ENCODE results near the gene JMJD7. TPM values are rescaled to one million over a fixed set of nuclear protein-coding genes. Genes with fewer than 3 reads are reported as not detected.

JMJD7 gene
- total RNA-seq, 2 experiments from 2014 or later, result 3.0 to 14.1 TPM

DNA sequence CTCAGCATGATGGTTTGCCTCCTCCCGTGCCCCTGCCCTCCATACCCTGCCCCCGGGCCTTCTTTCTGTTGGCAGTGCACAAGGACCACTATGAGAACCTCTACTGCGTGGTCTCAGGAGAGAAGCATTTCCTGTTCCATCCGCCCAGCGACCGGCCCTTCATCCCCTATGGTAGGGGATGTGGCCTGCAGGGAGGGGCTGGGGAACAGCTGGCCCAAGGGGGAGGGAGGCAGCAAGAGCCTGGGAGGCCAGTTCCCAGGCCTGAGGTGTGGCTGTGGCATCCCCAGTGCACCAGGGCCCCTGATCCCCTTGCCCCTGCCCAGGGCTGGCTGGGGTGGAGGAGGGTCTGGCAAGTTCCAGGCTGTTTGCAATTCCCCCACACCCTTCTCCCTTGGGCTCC, 8.2 kb downstream of the JMJD7 start:
- ChIA-PET POLR2A (no interaction called here), CTCF (ENCODE audit: unreplicated experiment) (no interaction called here)
- no TSS peak for BruUV-seq (replicated peaks)
- Histone ChIP-seq H4K20me1 (ENCODE audit: insufficient read depth, low read length) (no peaks in the 10 kb centered on the region), H3K9me3 (ENCODE audit: low read length) (no peaks in the 10 kb centered on the region), H3K27ac (ENCODE audit: low read depth, low read length, poor library complexity, severe bottlenecking) (no peak overlapping the region), H3K4me2 (ENCODE audit: low read length) (no peak overlapping the region), H2AFZ (ENCODE audit: low read length) (no peak overlapping the region), H3K9me2 (ENCODE audit: insufficient read depth, low read length) (no peaks in the 10 kb centered on the region), H3K4me3 (ENCODE audit: low read depth, low read length, poor library complexity, severe bottlenecking) (no peak overlapping the region), H3K36me3 (ENCODE audit: insufficient read depth, low read length) (no peaks in the 10 kb centered on the region), H3K4me1 (ENCODE audit: insufficient read depth, low read length, poor library complexity, severe bottlenecking) (peaks cover 10% of the 10 kb centered on the region), H3K79me2 (ENCODE audit: insufficient read depth, low read depth, low read length) (no peaks in the 10 kb centered on the region)
- intact Hi-C loops (cut with micrococcal nuclease; ENCODE audit: unreplicated experiment), result no loop called here
- DNase-seq (ENCODE audit: low spot score), result no peak
- TF ChIP-seq, protein P1, sequence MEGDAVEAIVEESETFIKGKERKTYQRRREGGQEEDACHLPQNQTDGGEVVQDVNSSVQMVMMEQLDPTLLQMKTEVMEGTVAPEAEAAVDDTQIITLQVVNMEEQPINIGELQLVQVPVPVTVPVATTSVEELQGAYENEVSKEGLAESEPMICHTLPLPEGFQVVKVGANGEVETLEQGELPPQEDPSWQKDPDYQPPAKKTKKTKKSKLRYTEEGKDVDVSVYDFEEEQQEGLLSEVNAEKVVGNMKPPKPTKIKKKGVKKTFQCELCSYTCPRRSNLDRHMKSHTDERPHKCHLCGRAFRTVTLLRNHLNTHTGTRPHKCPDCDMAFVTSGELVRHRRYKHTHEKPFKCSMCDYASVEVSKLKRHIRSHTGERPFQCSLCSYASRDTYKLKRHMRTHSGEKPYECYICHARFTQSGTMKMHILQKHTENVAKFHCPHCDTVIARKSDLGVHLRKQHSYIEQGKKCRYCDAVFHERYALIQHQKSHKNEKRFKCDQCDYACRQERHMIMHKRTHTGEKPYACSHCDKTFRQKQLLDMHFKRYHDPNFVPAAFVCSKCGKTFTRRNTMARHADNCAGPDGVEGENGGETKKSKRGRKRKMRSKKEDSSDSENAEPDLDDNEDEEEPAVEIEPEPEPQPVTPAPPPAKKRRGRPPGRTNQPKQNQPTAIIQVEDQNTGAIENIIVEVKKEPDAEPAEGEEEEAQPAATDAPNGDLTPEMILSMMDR (conservative IDR thresholded peaks at IDR 0.05; ENCODE audit: low read length), result no peak
- no peak for TF ChIP-seq EZH2phosphoT487 (IDR thresholded peaks at IDR 0.05; ENCODE audit: borderline replicate concordance, low read depth, low read length)

DNA sequence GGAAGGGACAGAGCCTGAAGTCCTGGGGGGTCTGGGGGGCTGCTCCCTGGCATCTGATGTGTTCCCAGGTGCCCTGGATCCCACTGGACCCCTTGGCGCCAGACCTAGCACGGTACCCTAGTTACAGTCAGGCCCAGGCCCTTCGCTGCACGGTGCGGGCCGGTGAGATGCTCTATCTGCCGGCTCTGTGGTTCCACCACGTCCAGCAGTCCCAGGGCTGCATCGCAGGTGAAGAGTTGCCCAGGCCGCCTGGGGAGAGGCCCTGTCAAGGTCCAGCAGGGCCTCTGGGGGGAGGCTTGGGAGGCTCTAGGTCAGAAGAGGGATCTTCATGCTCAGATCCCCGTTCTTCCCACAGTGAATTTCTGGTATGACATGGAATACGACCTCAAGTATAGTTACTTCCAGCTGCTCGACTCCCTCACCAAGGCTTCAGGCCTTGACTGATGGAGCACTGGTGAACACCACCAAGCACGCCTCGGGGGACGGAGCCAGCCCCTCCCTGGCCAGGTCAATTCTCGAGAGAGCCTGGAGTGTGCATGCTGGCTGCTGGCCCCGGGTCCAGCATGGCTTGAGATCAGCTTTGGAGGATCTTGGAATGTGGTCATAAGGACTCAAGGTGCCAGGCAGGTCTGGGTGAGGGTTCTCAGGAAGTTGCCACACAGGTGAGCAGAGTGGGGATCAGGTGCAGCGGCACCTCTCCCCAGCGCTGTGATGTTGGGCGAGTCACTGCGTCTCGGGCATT, 9.0 kb downstream of the JMJD7 start:
- Histone ChIP-seq H3K27ac (ENCODE audit: low read depth, low read length, poor library complexity, severe bottlenecking) (no peak overlapping the region), H4K20me1 (ENCODE audit: insufficient read depth, low read length) (no peaks in the 10 kb centered on the region), H3K9me2 (ENCODE audit: insufficient read depth, low read length) (no peaks in the 10 kb centered on the region), H3K9me3 (ENCODE audit: low read length) (no peaks in the 10 kb centered on the region), H3K79me2 (ENCODE audit: insufficient read depth, low read depth, low read length) (no peaks in the 10 kb centered on the region), H2AFZ (ENCODE audit: low read length) (no peak overlapping the region), H3K36me3 (ENCODE audit: insufficient read depth, low read length) (no peaks in the 10 kb centered on the region), H3K4me1 (ENCODE audit: insufficient read depth, low read length, poor library complexity, severe bottlenecking) (peaks cover 10% of the 10 kb centered on the region), H3K4me2 (ENCODE audit: low read length) (no peak overlapping the region), H3K4me3 (ENCODE audit: low read depth, low read length, poor library complexity, severe bottlenecking) (no peak overlapping the region)
- POLR2A ChIA-PET, result no interaction called here
- no peak for DNase-seq (ENCODE audit: low spot score)
- CTCF ChIA-PET (ENCODE audit: unreplicated experiment), result no interaction called here
- TF ChIP-seq, protein P1 (conservative IDR thresholded peaks at IDR 0.05; ENCODE audit: low read length), result no peak
- TF ChIP-seq EZH2phosphoT487 (IDR thresholded peaks at IDR 0.05; ENCODE audit: borderline replicate concordance, low read depth, low read length), result no peak
- BruUV-seq (replicated peaks), result no TSS peak
- intact Hi-C loops (cut with micrococcal nuclease; ENCODE audit: unreplicated experiment), result no loop called here

DNA sequence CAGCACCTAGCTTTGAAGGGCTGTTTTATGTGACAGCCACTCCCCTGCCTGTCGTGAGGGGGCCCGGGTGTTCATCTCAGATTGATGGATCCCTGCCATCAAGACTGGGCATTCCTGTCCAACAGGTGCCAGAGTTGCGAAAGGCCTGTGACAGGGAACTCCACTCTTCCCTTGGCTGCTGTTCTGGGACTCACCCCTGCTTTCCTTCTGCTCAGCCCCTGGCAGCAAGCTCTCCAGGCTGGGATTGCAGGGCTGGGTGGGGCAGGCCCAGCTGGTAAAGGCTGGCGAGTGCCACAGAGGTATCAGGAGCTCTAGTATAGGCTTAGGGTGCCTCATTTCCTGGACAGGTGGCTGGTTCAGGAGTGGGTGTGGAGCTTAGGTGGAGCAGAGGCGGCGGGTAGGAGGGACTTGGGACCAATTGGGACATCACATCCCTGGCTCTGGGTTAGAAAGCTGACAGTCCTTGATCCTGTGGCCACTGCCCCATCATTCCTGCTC, 10.6 kb downstream of the JMJD7 start, which contains the start of gene PLA2G4B:
Gene PLA2G4B, plus strand, starts transcription at position 448 of the 498 bp plus-strand sequence. CDS start 67 bp downstream, outside the sequence.
- Histone ChIP-seq H3K36me3 (ENCODE audit: insufficient read depth, low read length) (no peaks in the 10 kb centered on the region), H4K20me1 (ENCODE audit: insufficient read depth, low read length) (no peaks in the 10 kb centered on the region), H3K4me3 (ENCODE audit: low read depth, low read length, poor library complexity, severe bottlenecking) (no peak within 1 kb of the TSS), H3K9me2 (ENCODE audit: insufficient read depth, low read length) (no peaks in the 10 kb centered on the region), H3K79me2 (ENCODE audit: insufficient read depth, low read depth, low read length) (no peaks in the 10 kb centered on the region), H3K9me3 (ENCODE audit: low read length) (no peaks in the 10 kb centered on the region), H3K4me1 (ENCODE audit: insufficient read depth, low read length, poor library complexity, severe bottlenecking) (no peaks in the 10 kb centered on the region), H2AFZ (ENCODE audit: low read length) (no peak within 1 kb of the TSS), H3K27ac (ENCODE audit: low read depth, low read length, poor library complexity, severe bottlenecking) (no peak within 1 kb of the TSS), H3K4me2 (ENCODE audit: low read length) (no peak within 1 kb of the TSS)
- TF ChIP-seq, protein P1 (conservative IDR thresholded peaks at IDR 0.05; ENCODE audit: low read length), result no peak
- TF ChIP-seq EZH2phosphoT487 (IDR thresholded peaks at IDR 0.05; ENCODE audit: borderline replicate concordance, low read depth, low read length), result no peak
- DNase-seq (ENCODE audit: low spot score), result no peak
- intact Hi-C loops (cut with micrococcal nuclease; ENCODE audit: unreplicated experiment), result no loop called here
- POLR2A ChIA-PET, result interaction anchor here (0.6 kb wide), 1 partner anchor 1189 kb away, joined by 4 read pairs; no protein-coding TSS in a partner anchor
- no TSS peak for BruUV-seq (replicated peaks)
- CTCF ChIA-PET (ENCODE audit: unreplicated experiment), result no interaction called here
